ENCODE measurements around the gene MS4A6E. TPM values are rescaled to one million over a fixed set of nuclear protein-coding genes. Genes with fewer than 3 reads are reported as not detected.
A peak's percentile ranks its signal among the peaks of the same experiment; 100 is the strongest.

The MS4A6E gene
- polyA plus RNA-seq, 1 donor, result not detected

DNA sequence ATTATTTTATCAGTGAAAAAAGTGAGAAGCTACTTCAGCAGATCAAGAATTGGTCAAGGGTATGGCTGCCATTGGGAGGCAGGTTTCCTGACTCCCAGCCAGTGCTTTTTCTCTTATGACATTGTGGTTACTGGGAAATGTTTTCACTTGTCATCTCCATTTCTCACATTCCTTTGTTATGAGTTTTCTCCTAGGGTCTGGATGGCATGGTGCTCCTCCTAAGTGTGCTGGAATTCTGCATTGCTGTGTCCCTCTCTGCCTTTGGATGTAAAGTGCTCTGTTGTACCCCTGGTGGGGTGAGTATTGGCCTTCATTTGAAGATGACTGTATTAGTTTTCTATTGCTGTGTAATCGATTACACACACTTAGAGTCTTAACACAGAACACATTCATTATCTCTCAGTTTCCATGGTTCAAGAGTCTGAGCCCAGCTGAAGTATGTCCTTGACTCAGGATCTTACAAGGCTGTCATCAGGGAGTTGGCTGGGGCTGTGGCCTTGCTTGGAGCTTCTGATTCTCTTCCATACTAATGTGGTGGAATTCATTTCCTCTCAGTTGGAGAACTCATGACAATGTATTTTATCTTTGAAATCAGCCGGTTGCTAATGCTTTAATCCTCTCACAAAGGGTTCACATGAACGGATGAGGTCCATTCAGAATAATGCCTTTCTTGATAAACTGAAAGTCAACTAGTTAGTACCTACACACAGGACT lies 21.0 kb upstream of the MS4A6E start:
- no peaks in the 10 kb centered on the region for H3K4me1 ChIP-seq (ENCODE audit: control insufficient read depth, insufficient read depth, low read length)
- no peak overlapping the region for H3K27ac ChIP-seq (ENCODE audit: low read length)
- H3K27me3 ChIP-seq (ENCODE audit: control insufficient read depth, insufficient read depth, low read length), result no peaks in the 10 kb centered on the region
- DNase-seq, result no peak
- no CpG with 5 or more reads among the region's 3 CpGs for WGBS (ENCODE audit: insufficient coverage, low lambda C conversion rate)
- H3K9me3 ChIP-seq (ENCODE audit: control insufficient read depth, low read depth, low read length), result no peaks in the 10 kb centered on the region
- H3K36me3 ChIP-seq (ENCODE audit: control insufficient read depth, insufficient read depth, low read length), result no peaks in the 10 kb centered on the region
- no peak overlapping the region for H3K4me3 ChIP-seq (ENCODE audit: low read length)

DNA sequence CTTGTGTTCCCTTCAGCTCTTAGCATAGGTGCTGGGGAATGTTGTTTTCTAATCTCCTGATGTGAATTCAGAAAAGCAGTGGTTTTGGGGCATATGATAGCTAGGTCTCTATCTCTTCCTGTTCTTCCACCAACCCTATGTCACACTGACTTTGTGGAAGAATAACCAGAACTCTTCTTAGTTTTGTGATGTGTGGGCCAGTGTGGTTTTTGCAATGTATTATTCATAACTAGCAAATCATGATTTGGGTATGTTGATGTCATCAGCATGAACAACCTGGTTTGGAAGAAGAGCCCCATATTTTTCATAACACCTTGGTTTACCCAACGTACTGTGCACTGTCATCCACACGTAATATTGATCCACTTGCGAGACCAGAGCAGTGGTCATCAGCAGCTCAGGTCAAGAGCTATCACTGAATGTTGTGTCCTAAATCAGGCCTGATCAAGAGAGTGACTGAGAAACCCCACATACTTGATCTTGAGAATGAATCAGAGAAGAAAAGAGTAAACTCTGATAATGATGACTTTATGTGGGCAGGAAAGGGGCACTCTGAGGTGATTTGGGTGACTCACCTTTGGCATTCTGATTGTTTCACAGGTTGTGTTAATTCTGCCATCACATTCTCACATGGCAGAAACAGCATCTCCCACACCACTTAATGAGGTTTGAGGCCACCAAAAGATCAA lies 19.4 kb upstream of the MS4A6E start:
- Histone ChIP-seq H3K36me3 (ENCODE audit: control insufficient read depth, insufficient read depth, low read length) (no peaks in the 10 kb centered on the region), H3K9me3 (ENCODE audit: control insufficient read depth, low read depth, low read length) (no peaks in the 10 kb centered on the region), H3K4me3 (ENCODE audit: low read length) (no peak overlapping the region), H3K4me1 (ENCODE audit: control insufficient read depth, insufficient read depth, low read length) (no peaks in the 10 kb centered on the region), H3K27me3 (ENCODE audit: control insufficient read depth, insufficient read depth, low read length) (no peaks in the 10 kb centered on the region), H3K27ac (ENCODE audit: low read length) (no peak overlapping the region)
- WGBS (ENCODE audit: insufficient coverage, low lambda C conversion rate), result no CpG with 5 or more reads among the region's 3 CpGs
- no peak for DNase-seq

- H3K4me1 ChIP-seq (ENCODE audit: control insufficient read depth, insufficient read depth, low read length), result no peaks in the 10 kb centered on the region
- no peak overlapping the region for H3K27ac ChIP-seq (ENCODE audit: low read length)
- no peaks in the 10 kb centered on the region for H3K36me3 ChIP-seq (ENCODE audit: control insufficient read depth, insufficient read depth, low read length)
- WGBS (ENCODE audit: insufficient coverage, low lambda C conversion rate), result 100% methylated on average over 1 of the region's 5 CpGs
- DNase-seq, result peak in 1 of 2 donors; percentile 6
- H3K27me3 ChIP-seq (ENCODE audit: control insufficient read depth, insufficient read depth, low read length), result no peaks in the 10 kb centered on the region
- no peak overlapping the region for H3K4me3 ChIP-seq (ENCODE audit: low read length)
- H3K9me3 ChIP-seq (ENCODE audit: control insufficient read depth, low read depth, low read length), result no peaks in the 10 kb centered on the region
Measured at GRCh38 chr11:60310407-60310998, 16.6 kb upstream of the MS4A6E start.

GRCh38 chr11:60314635-60315321 lies 12.3 kb upstream of the MS4A6E start:
- H3K4me3 ChIP-seq (ENCODE audit: low read length), result no peak overlapping the region
- no peaks in the 10 kb centered on the region for H3K27me3 ChIP-seq (ENCODE audit: control insufficient read depth, insufficient read depth, low read length)
- no CpG with 5 or more reads among the region's 2 CpGs for WGBS (ENCODE audit: insufficient coverage, low lambda C conversion rate)
- no peaks in the 10 kb centered on the region for H3K4me1 ChIP-seq (ENCODE audit: control insufficient read depth, insufficient read depth, low read length)
- no peak overlapping the region for H3K27ac ChIP-seq (ENCODE audit: low read length)
- no peak for DNase-seq
- H3K9me3 ChIP-seq (ENCODE audit: control insufficient read depth, low read depth, low read length), result no peaks in the 10 kb centered on the region
- no peaks in the 10 kb centered on the region for H3K36me3 ChIP-seq (ENCODE audit: control insufficient read depth, insufficient read depth, low read length)

- no peak overlapping the region for H3K27ac ChIP-seq (ENCODE audit: low read length)
- no peak for DNase-seq
- no peaks in the 10 kb centered on the region for H3K27me3 ChIP-seq (ENCODE audit: control insufficient read depth, insufficient read depth, low read length)
Measured at GRCh38 chr11:60315871-60316270, 11.2 kb upstream of the MS4A6E start.

DNA sequence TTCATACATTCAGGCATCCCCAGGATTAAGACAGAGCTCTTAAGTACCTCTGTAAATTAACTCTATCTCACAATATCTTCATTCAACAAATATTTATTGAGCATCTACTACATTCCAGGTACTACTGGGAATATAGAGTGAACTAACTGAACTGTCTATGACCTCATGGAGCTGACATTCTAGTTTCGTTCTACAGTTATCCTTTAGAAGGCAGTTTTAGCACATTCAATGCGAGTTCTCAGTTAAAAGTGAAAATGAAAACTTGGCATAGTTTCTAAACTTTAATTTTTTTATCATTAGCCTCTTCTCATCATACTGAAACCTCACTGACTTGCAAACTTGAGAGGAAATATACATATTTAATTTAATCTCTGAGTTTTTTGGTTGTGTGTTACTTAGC lies 10.7 kb upstream of the MS4A6E start:
- no peaks in the 10 kb centered on the region for H3K27me3 ChIP-seq (ENCODE audit: control insufficient read depth, insufficient read depth, low read length)
- WGBS (ENCODE audit: insufficient coverage, low lambda C conversion rate), result 67% methylated on average over 1 of the region's 2 CpGs
- DNase-seq, result no peak
- no peak overlapping the region for H3K27ac ChIP-seq (ENCODE audit: low read length)
- H3K9me3 ChIP-seq (ENCODE audit: control insufficient read depth, low read depth, low read length), result no peaks in the 10 kb centered on the region
- H3K4me1 ChIP-seq (ENCODE audit: control insufficient read depth, insufficient read depth, low read length), result no peaks in the 10 kb centered on the region
- no peaks in the 10 kb centered on the region for H3K36me3 ChIP-seq (ENCODE audit: control insufficient read depth, insufficient read depth, low read length)
- no peak overlapping the region for H3K4me3 ChIP-seq (ENCODE audit: low read length)

More at GRCh38 chr11:60315871-60316270, 11.2 kb upstream of the MS4A6E start:
- H3K4me3 ChIP-seq (ENCODE audit: low read length), result no peak overlapping the region
- no peaks in the 10 kb centered on the region for H3K36me3 ChIP-seq (ENCODE audit: control insufficient read depth, insufficient read depth, low read length)
- no peaks in the 10 kb centered on the region for H3K4me1 ChIP-seq (ENCODE audit: control insufficient read depth, insufficient read depth, low read length)
- no peaks in the 10 kb centered on the region for H3K9me3 ChIP-seq (ENCODE audit: control insufficient read depth, low read depth, low read length)

GRCh38 chr11:60318726-60319125 lies 8.3 kb upstream of the MS4A6E start:
- H3K4me3 ChIP-seq (ENCODE audit: low read length), result no peak overlapping the region
- no peaks in the 10 kb centered on the region for H3K4me1 ChIP-seq (ENCODE audit: control insufficient read depth, insufficient read depth, low read length)
- no peak for DNase-seq
- no peaks in the 10 kb centered on the region for H3K9me3 ChIP-seq (ENCODE audit: control insufficient read depth, low read depth, low read length)
- no peaks in the 10 kb centered on the region for H3K27me3 ChIP-seq (ENCODE audit: control insufficient read depth, insufficient read depth, low read length)
- H3K36me3 ChIP-seq (ENCODE audit: control insufficient read depth, insufficient read depth, low read length), result no peaks in the 10 kb centered on the region
- H3K27ac ChIP-seq (ENCODE audit: low read length), result no peak overlapping the region
- no CpG with 5 or more reads among the region's 2 CpGs for WGBS (ENCODE audit: insufficient coverage, low lambda C conversion rate)

DNA sequence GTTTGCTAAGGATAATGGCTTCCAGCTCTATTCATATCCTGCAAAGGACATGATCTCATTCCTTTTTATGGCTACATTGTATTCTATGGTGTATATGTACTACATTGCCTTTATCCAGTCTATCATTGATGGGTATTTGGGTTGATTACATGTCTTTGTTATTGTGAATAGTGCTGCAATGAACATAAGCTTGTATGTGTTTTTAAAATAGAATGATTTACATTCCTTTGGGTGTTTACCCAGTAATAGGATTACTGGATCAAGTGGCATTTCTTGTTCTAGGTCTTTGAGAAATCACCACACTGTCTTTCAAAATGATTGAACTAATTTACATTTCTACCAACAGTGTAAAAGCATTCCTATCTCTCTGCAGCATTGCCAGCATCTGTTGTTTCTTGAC lies 6.0 kb upstream of the MS4A6E start:
- DNase-seq, result no peak
- Histone ChIP-seq H3K27ac (ENCODE audit: low read length) (no peak overlapping the region), H3K9me3 (ENCODE audit: control insufficient read depth, low read depth, low read length) (no peaks in the 10 kb centered on the region), H3K4me1 (ENCODE audit: control insufficient read depth, insufficient read depth, low read length) (no peaks in the 10 kb centered on the region), H3K27me3 (ENCODE audit: control insufficient read depth, insufficient read depth, low read length) (no peaks in the 10 kb centered on the region), H3K36me3 (ENCODE audit: control insufficient read depth, insufficient read depth, low read length) (no peaks in the 10 kb centered on the region), H3K4me3 (ENCODE audit: low read length) (no peak overlapping the region)

- Histone ChIP-seq H3K36me3 (ENCODE audit: control insufficient read depth, insufficient read depth, low read length) (no peaks in the 10 kb centered on the region), H3K27me3 (ENCODE audit: control insufficient read depth, insufficient read depth, low read length) (no peaks in the 10 kb centered on the region), H3K27ac (ENCODE audit: low read length) (no peak overlapping the region), H3K9me3 (ENCODE audit: control insufficient read depth, low read depth, low read length) (no peaks in the 10 kb centered on the region), H3K4me3 (ENCODE audit: low read length) (no peak overlapping the region), H3K4me1 (ENCODE audit: control insufficient read depth, insufficient read depth, low read length) (no peaks in the 10 kb centered on the region)
- DNase-seq, result no peak
Measured at GRCh38 chr11:60328460-60328859, 1.4 kb downstream of the MS4A6E start.

DNA sequence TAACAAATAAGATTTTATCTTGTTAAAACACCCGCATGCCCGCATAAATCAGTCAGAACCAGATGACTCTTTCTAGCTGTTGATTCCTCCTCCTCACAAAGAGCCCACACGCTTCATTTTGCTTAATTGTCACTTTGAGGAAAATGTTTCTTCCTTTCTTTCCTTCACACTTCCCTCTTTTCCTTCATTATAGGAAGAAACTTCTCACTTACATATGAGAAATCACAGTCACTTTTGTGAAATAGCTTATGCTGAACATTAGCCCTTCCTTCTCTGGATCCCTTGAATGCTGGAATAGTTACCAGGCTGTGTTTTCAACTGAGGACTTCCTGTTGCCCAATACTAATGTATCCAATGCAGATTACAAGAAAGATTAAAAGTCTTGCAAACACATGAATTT lies 5.8 kb downstream of the MS4A6E start:
- WGBS (ENCODE audit: insufficient coverage, low lambda C conversion rate), result 80% methylated on average over 1 of the region's 3 CpGs
- no peak overlapping the region for H3K27ac ChIP-seq (ENCODE audit: low read length)
- H3K36me3 ChIP-seq (ENCODE audit: control insufficient read depth, insufficient read depth, low read length), result no peaks in the 10 kb centered on the region
- H3K27me3 ChIP-seq (ENCODE audit: control insufficient read depth, insufficient read depth, low read length), result no peaks in the 10 kb centered on the region
- H3K4me3 ChIP-seq (ENCODE audit: low read length), result no peak overlapping the region
- no peaks in the 10 kb centered on the region for H3K9me3 ChIP-seq (ENCODE audit: control insufficient read depth, low read depth, low read length)
- no peaks in the 10 kb centered on the region for H3K4me1 ChIP-seq (ENCODE audit: control insufficient read depth, insufficient read depth, low read length)
- no peak for DNase-seq
